NK-92 (cell line): Measurements from ENCODE around the gene ENAH.

ENCODE experiments used
- DNase-seq: peaks from one replicate; lab custom pipeline; 2025; ENCODE audit not compliant: unreplicated experiment; lab: John Stamatoyannopoulos, UW

The ENAH gene

GRCh38 chr1:225608014-225608796, 44.7 kb downstream of the ENAH start:
- DNase-seq: no peak

GRCh38 chr1:225607355-225607754, 45.6 kb downstream of the ENAH start:
- no peak for DNase-seq

GRCh38 chr1:225603538-225604354, 49.2 kb downstream of the ENAH start:
- no peak for DNase-seq

- no peak for DNase-seq
These were observed 50.2 kb downstream of the ENAH start for GRCh38 chr1:225602590-225603206.

GRCh38 chr1:225601902-225602589, 50.9 kb downstream of the ENAH start:
- DNase-seq: no peak

- DNase-seq: no peak
These were observed 54.1 kb downstream of the ENAH start for GRCh38 chr1:225598847-225599246.

GRCh38 chr1:225597926-225598575, 54.9 kb downstream of the ENAH start:
- DNase-seq: no peak

GRCh38 chr1:225596736-225597135, 56.2 kb downstream of the ENAH start:
- DNase-seq: no peak

GRCh38 chr1:225595974-225596551, 56.9 kb downstream of the ENAH start:
- DNase-seq: no peak

GRCh38 chr1:225595452-225595851, 57.5 kb downstream of the ENAH start:
- no peak for DNase-seq

GRCh38 chr1:225593414-225593813, 59.5 kb downstream of the ENAH start:
- no peak for DNase-seq

- no peak for DNase-seq
These were observed 60.4 kb downstream of the ENAH start for GRCh38 chr1:225592362-225593025.

- DNase-seq: no peak
These were observed 65.6 kb downstream of the ENAH start for GRCh38 chr1:225587310-225587709.

GRCh38 chr1:225581186-225581585, 71.7 kb downstream of the ENAH start:
- no peak for DNase-seq

- DNase-seq: no peak
These were observed 72.5 kb downstream of the ENAH start for GRCh38 chr1:225580238-225581099.

- no peak for DNase-seq
These were observed 74.5 kb downstream of the ENAH start for GRCh38 chr1:225578251-225578977.

- DNase-seq: no peak
These were observed 75.7 kb downstream of the ENAH start for GRCh38 chr1:225577241-225577640.

- DNase-seq: no peak
These were observed 79.7 kb downstream of the ENAH start for GRCh38 chr1:225573216-225573615.
